GM23338 (cell line): ENCODE measurements around the gene BOD1. TPM values are rescaled to one million over a fixed set of nuclear protein-coding genes. Genes with fewer than 3 reads are reported as not detected.

Experiments used
- ATAC-seq: fragments of 200-7000 bp; cut with Tn5 transposase; 3 replicates; pipeline ENCODE4 v1.9.1; 2020
- DNase-seq: peaks from one replicate; pipeline ENCODE4 v3.0.0-alpha.2; 2015; ENCODE audit warnings: low spot score
- H2AFZ ChIP-seq: fragments of 200-600 bp; sonication (generic); 2 replicates; pipeline ENCODE4 v1.8.0; 2016; ENCODE audit warnings: antibody characterized with exemption, mild to moderate bottlenecking, moderate library complexity
- H3F3A ChIP-seq: fragments of 200-600 bp; sonication (generic); replicated peaks from 2 replicates; pipeline ENCODE4 v1.8.0; 2017; ENCODE audit warnings: antibody characterized with exemption, mixed run types, low read depth
- H3K27ac ChIP-seq: fragments of 200-600 bp; sonication (generic); 2 replicates; pipeline ENCODE4 v1.6.1; 2016; ENCODE audit warnings: low read depth
- H3K27me3 ChIP-seq: fragments of 200-600 bp; sonication (generic); 2 replicates; pipeline ENCODE4 v1.8.0; 2016; ENCODE audit warnings: mild to moderate bottlenecking, mixed run types, moderate library complexity; ENCODE audit not compliant: insufficient read depth
- H3K36me3 ChIP-seq: fragments of 200-600 bp; sonication (generic); 2 replicates; pipeline ENCODE4 v1.8.0; 2016; ENCODE audit warnings: mild to moderate bottlenecking; ENCODE audit not compliant: insufficient read depth
- H3K4me1 ChIP-seq: fragments of 200-600 bp; sonication (generic); 2 replicates; pipeline ENCODE4 v1.8.0; 2016; ENCODE audit warnings: mild to moderate bottlenecking, moderate library complexity; ENCODE audit not compliant: insufficient read depth
- H3K4me2 ChIP-seq: fragments of 200-600 bp; sonication (generic); 2 replicates; pipeline ENCODE4 v1.7.1; 2017; ENCODE audit warnings: mixed run types
- H3K4me3 ChIP-seq: fragments of 200-600 bp; sonication (generic); 2 replicates; pipeline ENCODE4 v1.6.1; 2016; ENCODE audit warnings: mixed run types
- H3K79me2 ChIP-seq: fragments of 200-600 bp; sonication (generic); replicated peaks from 2 replicates; pipeline ENCODE4 v1.8.0; 2017; ENCODE audit warnings: mild to moderate bottlenecking; ENCODE audit not compliant: insufficient read depth
- H3K9me2 ChIP-seq: fragments of 200-600 bp; sonication (generic); 2 replicates; pipeline ENCODE4 v1.8.0; 2017; ENCODE audit not compliant: insufficient read depth
- H4K20me1 ChIP-seq: fragments of 200-600 bp; sonication (generic); replicated peaks from 2 replicates; pipeline ENCODE4 v1.8.0; 2017; ENCODE audit warnings: mild to moderate bottlenecking; ENCODE audit not compliant: insufficient read depth
- H3K27ac Mint-ChIP-seq: 2 replicates; pipeline ENCODE4 v1.8.0; 2020; ENCODE audit warnings: inconsistent platforms, mild to moderate bottlenecking, moderate library complexity, mixed read lengths
- H3K27me3 Mint-ChIP-seq: 3 replicates; pipeline ENCODE4 v1.8.0; 2022; ENCODE audit warnings: low read depth, mild to moderate bottlenecking, moderate library complexity, mixed read lengths, inconsistent platforms; ENCODE audit not compliant: insufficient read depth, poor library complexity
- H3K36me3 Mint-ChIP-seq: 3 replicates; pipeline ENCODE4 v1.8.0; 2021; ENCODE audit warnings: low read depth, mild to moderate bottlenecking, inconsistent platforms, moderate library complexity, mixed read lengths
- H3K4me1 Mint-ChIP-seq: 3 replicates; pipeline ENCODE4 v1.8.0; 2020; ENCODE audit warnings: mild to moderate bottlenecking, inconsistent platforms, mixed read lengths
- H3K4me3 Mint-ChIP-seq: 3 replicates; pipeline ENCODE4 v1.8.0; 2021; ENCODE audit warnings: moderate library complexity, mild to moderate bottlenecking, inconsistent platforms, mixed read lengths
- H3K9me3 Mint-ChIP-seq: 3 replicates; pipeline ENCODE4 v1.8.0; 2020; ENCODE audit warnings: moderate library complexity, mild to moderate bottlenecking, inconsistent platforms, mixed read lengths
- CREB1 ChIP-seq: fragments of 250-450 bp; sonication (Bioruptor Pico); IDR thresholded peaks from 2 replicates; pipeline ENCODE4 v1.5.0; 2020; ENCODE audit warnings: low read depth, mild to moderate bottlenecking, moderate library complexity
- ETS1 ChIP-seq: IDR thresholded peaks from 2 replicates; pipeline ENCODE4 v1.6.1; 2016; ENCODE audit warnings: antibody characterized with exemption
- EZH2 ChIP-seq: fragments of 200-600 bp; sonication (generic); IDR thresholded peaks from one replicate; pipeline ENCODE4 v1.8.0; 2017; ENCODE audit warnings: antibody characterized with exemption, mild to moderate bottlenecking, low read depth; ENCODE audit not compliant: unreplicated experiment
- EZH2phosphoT487 ChIP-seq: fragments of 200-600 bp; sonication (generic); IDR thresholded peaks from one replicate; pipeline ENCODE4 v1.8.1; 2018; ENCODE audit warnings: antibody characterized with exemption; ENCODE audit not compliant: unreplicated experiment
- JUNB ChIP-seq: IDR thresholded peaks from one replicate; pipeline ENCODE4 v1.6.1; 2016; ENCODE audit warnings: antibody characterized with exemption; ENCODE audit not compliant: unreplicated experiment
- NANOG ChIP-seq: IDR thresholded peaks from 2 replicates; pipeline ENCODE4 v1.6.1; 2016; ENCODE audit warnings: antibody characterized with exemption, borderline replicate concordance
- STAT1 ChIP-seq: IDR thresholded peaks from one replicate; pipeline ENCODE4 v1.6.1; 2016; ENCODE audit warnings: antibody characterized with exemption; ENCODE audit not compliant: unreplicated experiment
- ZNF114 ChIP-seq: fragments of 250-450 bp; sonication (Bioruptor Pico); IDR thresholded peaks from 2 replicates; pipeline ENCODE4 v1.5.0; 2020; ENCODE audit warnings: mild to moderate bottlenecking, moderate library complexity
- ZNF462 ChIP-seq: fragments of 250-450 bp; sonication (Bioruptor Pico); IDR thresholded peaks from 2 replicates; pipeline ENCODE4 v1.5.0; 2020; ENCODE audit warnings: mild to moderate bottlenecking, moderate library complexity
- polyA plus RNA-seq: library from polyadenylated mRNA; unstranded; fragments of >200 nt; fragmentation: Nextera tagmentation; extraction: Ambion mirVana; gene quantifications from 2 replicates; pipeline ENCODE4 v1.2.1, GENCODE V29; 2016
- total RNA-seq: library from RNA; depleted of rRNA; stranded (reverse); fragments of >200 nt; shearing (Covaris generic); gene quantifications from 2 replicates; pipeline ENCODE4 v1.2.3, GENCODE V29; 2014
- TF ChIP-seq, protein P1 (sequence below), 2 experiments: fragments of 200-600 bp in 1 of 2; sonication (generic) in 1 of 2; conservative IDR thresholded peaks; 2 replicates each; pipeline versions ENCODE4 v1.5.1 to v1.6.1; 2016 to 2017; ENCODE audit warnings: antibody characterized with exemption in 2 of 2, low read depth in 2 of 2, mild to moderate bottlenecking in 2 of 2, moderate library complexity in 1 of 2

Gene BOD1
- total and polyA plus RNA-seq, 2 experiments from 2014 or later: 94.7 to 141 TPM

DNA sequence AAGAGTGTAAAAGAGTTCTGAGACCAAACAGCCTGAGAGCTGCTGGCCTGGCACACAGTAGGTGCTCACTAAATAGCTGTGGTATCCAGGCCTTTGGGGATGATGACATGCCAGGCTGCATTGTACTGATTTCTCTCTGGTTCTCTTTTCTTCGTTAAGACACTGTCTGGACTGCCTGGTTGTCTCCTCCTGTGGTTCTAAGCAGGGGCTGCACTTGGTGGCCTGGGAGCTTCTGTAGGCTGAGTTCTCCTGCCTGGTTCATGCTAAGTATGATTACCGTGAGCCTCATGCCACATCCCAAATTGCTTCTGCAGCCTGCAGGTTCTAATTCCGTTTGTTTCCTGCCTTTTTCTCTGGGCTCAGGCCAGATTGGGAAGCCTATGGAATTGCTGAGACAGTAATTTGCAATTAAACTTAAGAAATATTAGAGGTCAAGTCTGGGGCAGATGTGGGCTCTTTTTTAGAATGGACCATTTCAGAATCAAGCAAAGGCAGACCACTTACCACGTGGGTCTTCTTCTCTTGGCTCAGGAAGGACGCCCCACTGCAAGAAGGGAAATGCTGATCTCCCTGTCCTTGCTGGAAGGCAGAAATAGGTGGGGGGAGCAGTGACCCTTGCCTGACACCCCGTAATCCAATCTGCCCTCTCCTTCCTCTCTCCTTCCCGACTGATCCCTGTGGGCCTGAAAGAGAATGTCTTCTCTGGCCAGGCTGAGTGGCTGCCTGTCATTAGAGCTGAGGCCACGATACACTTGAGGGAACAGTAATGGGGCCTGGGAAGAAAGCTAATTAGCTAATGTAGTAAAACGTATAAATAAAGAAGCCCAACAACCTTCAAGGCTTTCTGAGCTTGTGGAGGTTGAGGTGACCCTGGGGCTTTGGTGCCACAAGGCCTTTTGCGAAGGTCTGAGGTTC lies 21.9 kb upstream of the BOD1 start:
- TF ChIP-seq, protein P1, sequence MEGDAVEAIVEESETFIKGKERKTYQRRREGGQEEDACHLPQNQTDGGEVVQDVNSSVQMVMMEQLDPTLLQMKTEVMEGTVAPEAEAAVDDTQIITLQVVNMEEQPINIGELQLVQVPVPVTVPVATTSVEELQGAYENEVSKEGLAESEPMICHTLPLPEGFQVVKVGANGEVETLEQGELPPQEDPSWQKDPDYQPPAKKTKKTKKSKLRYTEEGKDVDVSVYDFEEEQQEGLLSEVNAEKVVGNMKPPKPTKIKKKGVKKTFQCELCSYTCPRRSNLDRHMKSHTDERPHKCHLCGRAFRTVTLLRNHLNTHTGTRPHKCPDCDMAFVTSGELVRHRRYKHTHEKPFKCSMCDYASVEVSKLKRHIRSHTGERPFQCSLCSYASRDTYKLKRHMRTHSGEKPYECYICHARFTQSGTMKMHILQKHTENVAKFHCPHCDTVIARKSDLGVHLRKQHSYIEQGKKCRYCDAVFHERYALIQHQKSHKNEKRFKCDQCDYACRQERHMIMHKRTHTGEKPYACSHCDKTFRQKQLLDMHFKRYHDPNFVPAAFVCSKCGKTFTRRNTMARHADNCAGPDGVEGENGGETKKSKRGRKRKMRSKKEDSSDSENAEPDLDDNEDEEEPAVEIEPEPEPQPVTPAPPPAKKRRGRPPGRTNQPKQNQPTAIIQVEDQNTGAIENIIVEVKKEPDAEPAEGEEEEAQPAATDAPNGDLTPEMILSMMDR (conservative IDR thresholded peaks at IDR 0.05; ENCODE audit: low read depth in 2 of 2): no peak
- TF ChIP-seq NANOG: no peak
- TF ChIP-seq EZH2: no peak
- TF ChIP-seq ZNF462 (CRISPR knock-in tag): no peak
- no peak for TF ChIP-seq CREB1
- no peak for TF ChIP-seq EZH2phosphoT487
- no peak for TF ChIP-seq JUNB
- no peak for TF ChIP-seq ETS1
- TF ChIP-seq STAT1: no peak
- TF ChIP-seq ZNF114: no peak
- no peak overlapping the region for H3K27ac Mint-ChIP-seq
- no peak overlapping the region for H3K4me3 ChIP-seq

More for the DNA sequence above, 21.9 kb upstream of the BOD1 start:
- H3K79me2 ChIP-seq: no peaks in the 10 kb centered on the region
- no peaks in the 10 kb centered on the region for H3K9me2 ChIP-seq
- no peak overlapping the region for H2AFZ ChIP-seq
- H3F3A ChIP-seq: 0 out of 2 replicates have a peak, but pooled peaks cover 3% of the 10 kb centered on the region
- no peaks in the 10 kb centered on the region for H4K20me1 ChIP-seq
- no peak for ATAC-seq
- Mint-ChIP-seq H3K4me3 (no peak overlapping the region), H3K27me3 (peaks cover 10% of the 10 kb centered on the region), H3K36me3 (no peaks in the 10 kb centered on the region), H3K4me1 (peaks cover 39% of the 10 kb centered on the region), H3K9me3 (no peaks in the 10 kb centered on the region; the same call in 2 of the 3 replicates)
- no peaks in the 10 kb centered on the region for H3K36me3 ChIP-seq
- no peaks in the 10 kb centered on the region for H3K27me3 ChIP-seq
- H3K4me2 ChIP-seq: no peak overlapping the region
- DNase-seq: no peak
- peaks cover 20% of the 10 kb centered on the region; the same call in 1 of the 2 replicates for H3K4me1 ChIP-seq
- no peak overlapping the region for H3K27ac ChIP-seq
